Ectodermal cell (in vitro differentiated cells): ENCODE measurements around the gene KL.

Experiments
- H3K27ac ChIP-seq: 2 replicates; pipeline ENCODE4 v1.7.0; 2013; ENCODE audit warnings: mild to moderate bottlenecking, low read depth, low read length; ENCODE audit not compliant: insufficient read depth, poor library complexity, severe bottlenecking
- H3K27me3 ChIP-seq: 2 replicates; pipeline ENCODE4 v1.7.0; 2013; ENCODE audit warnings: mild to moderate bottlenecking, low read length; ENCODE audit not compliant: insufficient read depth, control insufficient read depth, poor library complexity, severe bottlenecking
- H3K36me3 ChIP-seq: one replicate; pipeline ENCODE4 v1.7.0; 2013; ENCODE audit warnings: low read length; ENCODE audit not compliant: control insufficient read depth, insufficient read depth
- H3K4me1 ChIP-seq: one replicate; pipeline ENCODE4 v1.7.0; 2013; ENCODE audit warnings: low read length; ENCODE audit not compliant: control insufficient read depth, insufficient read depth
- H3K4me3 ChIP-seq: 2 replicates; pipeline ENCODE4 v1.7.0; 2013; ENCODE audit warnings: low read depth, low read length, control low read depth; ENCODE audit not compliant: insufficient read depth
- H3K9me3 ChIP-seq: 2 replicates; pipeline ENCODE4 v1.7.0; 2013; ENCODE audit warnings: mild to moderate bottlenecking, low read length, moderate library complexity; ENCODE audit not compliant: control insufficient read depth
- WGBS, 2 experiments: methylation state at CpG; one replicate each; pipeline ENCODE4 v1.1.7; 2013; ENCODE audit warnings: missing lambda C conversion rate in 2 of 2; 5-methylcytosine and 5-hydroxymethylcytosine counted together

KL gene

GRCh38 chr13:33057019-33057780, 41.0 kb downstream of the KL start:
- H3K27me3 ChIP-seq = no peaks in the 10 kb centered on the region
- no peaks in the 10 kb centered on the region for H3K9me3 ChIP-seq
- WGBS, 2 experiments = 75 to 76% methylated on average over 8 to 9 of the region's 9 CpGs
- H3K4me3 ChIP-seq = no peak overlapping the region
- no peaks in the 10 kb centered on the region for H3K36me3 ChIP-seq
- peaks cover 9% of the 10 kb centered on the region for H3K4me1 ChIP-seq
- H3K27ac ChIP-seq = no peak overlapping the region

GRCh38 chr13:33058776-33059327, 42.6 kb downstream of the KL start:
- 86 to 96% methylated on average over 3 of the region's 3 CpGs for whole genome bisulfite sequencing, 2 experiments
- H3K4me3 ChIP-seq = no peak overlapping the region
- H3K9me3 ChIP-seq = no peaks in the 10 kb centered on the region
- H3K36me3 ChIP-seq = no peaks in the 10 kb centered on the region
- H3K27me3 ChIP-seq = no peaks in the 10 kb centered on the region
- peaks cover 9% of the 10 kb centered on the region for H3K4me1 ChIP-seq
- no peak overlapping the region for H3K27ac ChIP-seq

GRCh38 chr13:33060815-33061214, 44.6 kb downstream of the KL start:
- Histone ChIP-seq H3K27me3 (no peaks in the 10 kb centered on the region), H3K9me3 (no peaks in the 10 kb centered on the region), H3K27ac (no peak overlapping the region), H3K36me3 (no peaks in the 10 kb centered on the region), H3K4me1 (peaks cover 9% of the 10 kb centered on the region), H3K4me3 (no peak overlapping the region)
- whole genome bisulfite sequencing, 2 experiments = 89 to 90% methylated on average over 15 of the region's 15 CpGs

- no peaks in the 10 kb centered on the region for H3K36me3 ChIP-seq
- H3K4me3 ChIP-seq = no peak overlapping the region
- 94% methylated on average over 18 of the region's 18 CpGs for WGBS, 2 experiments
- no peaks in the 10 kb centered on the region for H3K9me3 ChIP-seq
- H3K4me1 ChIP-seq = no peaks in the 10 kb centered on the region
- H3K27me3 ChIP-seq = no peaks in the 10 kb centered on the region
- no peak overlapping the region for H3K27ac ChIP-seq
Measured at GRCh38 chr13:33066329-33066728, 50.1 kb downstream of the KL start.

GRCh38 chr13:33069365-33069764, 53.1 kb downstream of the KL start:
- H3K27ac ChIP-seq = no peak overlapping the region
- WGBS, 2 experiments = 83 to 90% methylated on average over 1 to 2 of the region's 2 CpGs
- H3K4me1 ChIP-seq = no peaks in the 10 kb centered on the region
- H3K27me3 ChIP-seq = no peaks in the 10 kb centered on the region
- H3K36me3 ChIP-seq = no peaks in the 10 kb centered on the region
- H3K4me3 ChIP-seq = no peak overlapping the region
- no peaks in the 10 kb centered on the region for H3K9me3 ChIP-seq

GRCh38 chr13:33070713-33071112, 54.5 kb downstream of the KL start:
- H3K9me3 ChIP-seq = no peaks in the 10 kb centered on the region
- 77 to 82% methylated on average over 2 of the region's 2 CpGs for WGBS, 2 experiments
- no peak overlapping the region for H3K4me3 ChIP-seq
- H3K36me3 ChIP-seq = no peaks in the 10 kb centered on the region
- no peaks in the 10 kb centered on the region for H3K4me1 ChIP-seq
- H3K27me3 ChIP-seq = no peaks in the 10 kb centered on the region
- H3K27ac ChIP-seq = no peak overlapping the region

- WGBS, 2 experiments = 91 to 92% methylated on average over 2 of the region's 2 CpGs
- Histone ChIP-seq H3K27me3 (no peaks in the 10 kb centered on the region), H3K9me3 (no peaks in the 10 kb centered on the region), H3K4me1 (no peaks in the 10 kb centered on the region), H3K36me3 (no peaks in the 10 kb centered on the region), H3K4me3 (no peak overlapping the region), H3K27ac (no peak overlapping the region)
Measured at GRCh38 chr13:33072282-33072681, 56.1 kb downstream of the KL start.

GRCh38 chr13:33072759-33073158, 56.5 kb downstream of the KL start:
- Histone ChIP-seq H3K4me3 (no peak overlapping the region), H3K36me3 (no peaks in the 10 kb centered on the region), H3K27me3 (no peaks in the 10 kb centered on the region), H3K4me1 (no peaks in the 10 kb centered on the region), H3K27ac (no peak overlapping the region), H3K9me3 (no peaks in the 10 kb centered on the region)
- WGBS, 2 experiments = 95 to 100% methylated on average over 1 of the region's 1 CpG

- 92 to 100% methylated on average over 1 to 2 of the region's 3 CpGs for WGBS, 2 experiments
- Histone ChIP-seq H3K27ac (no peak overlapping the region), H3K36me3 (no peaks in the 10 kb centered on the region), H3K27me3 (no peaks in the 10 kb centered on the region), H3K4me3 (no peak overlapping the region), H3K9me3 (no peaks in the 10 kb centered on the region), H3K4me1 (no peaks in the 10 kb centered on the region)
Measured at GRCh38 chr13:33073338-33073737, 57.1 kb downstream of the KL start.

- H3K27me3 ChIP-seq = no peaks in the 10 kb centered on the region
- H3K4me1 ChIP-seq = no peaks in the 10 kb centered on the region
- 94 to 96% methylated on average over 10 of the region's 10 CpGs for WGBS, 2 experiments
- no peaks in the 10 kb centered on the region for H3K36me3 ChIP-seq
- no peak overlapping the region for H3K27ac ChIP-seq
- no peak overlapping the region for H3K4me3 ChIP-seq
- H3K9me3 ChIP-seq = no peaks in the 10 kb centered on the region
Measured at GRCh38 chr13:33076001-33076992, 60.1 kb downstream of the KL start.
